ENCODE measurements around the gene ADRB1.

Gene ADRB1

DNA sequence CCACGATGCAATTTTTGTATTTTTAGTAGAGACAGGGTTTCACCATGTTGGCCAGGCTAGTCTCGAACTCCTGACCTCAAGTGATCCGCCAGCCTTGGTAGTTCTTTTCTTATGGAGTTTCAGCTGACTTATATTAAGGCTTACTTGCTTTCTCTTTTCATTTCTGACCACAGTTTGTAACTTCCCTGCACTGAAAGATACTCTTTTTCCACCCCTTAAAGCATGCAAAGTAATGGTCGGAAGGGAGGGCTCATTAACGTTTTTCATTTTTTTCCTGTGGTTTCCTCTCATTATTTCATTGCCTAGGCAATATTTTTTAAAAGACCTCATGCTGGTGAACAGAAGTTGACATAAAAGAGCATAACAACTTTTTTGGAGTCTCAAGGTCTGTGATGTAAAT, 27.0 kb downstream of the ADRB1 start:
- peaks cover 18% of the 10 kb centered on the region for H3K4me1 Mint-ChIP-seq
- TF ChIP-seq, protein P1, sequence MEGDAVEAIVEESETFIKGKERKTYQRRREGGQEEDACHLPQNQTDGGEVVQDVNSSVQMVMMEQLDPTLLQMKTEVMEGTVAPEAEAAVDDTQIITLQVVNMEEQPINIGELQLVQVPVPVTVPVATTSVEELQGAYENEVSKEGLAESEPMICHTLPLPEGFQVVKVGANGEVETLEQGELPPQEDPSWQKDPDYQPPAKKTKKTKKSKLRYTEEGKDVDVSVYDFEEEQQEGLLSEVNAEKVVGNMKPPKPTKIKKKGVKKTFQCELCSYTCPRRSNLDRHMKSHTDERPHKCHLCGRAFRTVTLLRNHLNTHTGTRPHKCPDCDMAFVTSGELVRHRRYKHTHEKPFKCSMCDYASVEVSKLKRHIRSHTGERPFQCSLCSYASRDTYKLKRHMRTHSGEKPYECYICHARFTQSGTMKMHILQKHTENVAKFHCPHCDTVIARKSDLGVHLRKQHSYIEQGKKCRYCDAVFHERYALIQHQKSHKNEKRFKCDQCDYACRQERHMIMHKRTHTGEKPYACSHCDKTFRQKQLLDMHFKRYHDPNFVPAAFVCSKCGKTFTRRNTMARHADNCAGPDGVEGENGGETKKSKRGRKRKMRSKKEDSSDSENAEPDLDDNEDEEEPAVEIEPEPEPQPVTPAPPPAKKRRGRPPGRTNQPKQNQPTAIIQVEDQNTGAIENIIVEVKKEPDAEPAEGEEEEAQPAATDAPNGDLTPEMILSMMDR (IDR thresholded peaks at IDR 0.05; ENCODE audit: unreplicated experiment in 3 of 3): no peak
- H3K36me3 Mint-ChIP-seq (ENCODE audit: low read depth): no peaks in the 10 kb centered on the region
- peaks cover 16% of the 10 kb centered on the region for H3K27me3 Mint-ChIP-seq (ENCODE audit: low read depth)
- H3K9me3 Mint-ChIP-seq: no peaks in the 10 kb centered on the region
- H3K4me3 Mint-ChIP-seq: no peak overlapping the region
- no peak overlapping the region for H3K27ac Mint-ChIP-seq

DNA sequence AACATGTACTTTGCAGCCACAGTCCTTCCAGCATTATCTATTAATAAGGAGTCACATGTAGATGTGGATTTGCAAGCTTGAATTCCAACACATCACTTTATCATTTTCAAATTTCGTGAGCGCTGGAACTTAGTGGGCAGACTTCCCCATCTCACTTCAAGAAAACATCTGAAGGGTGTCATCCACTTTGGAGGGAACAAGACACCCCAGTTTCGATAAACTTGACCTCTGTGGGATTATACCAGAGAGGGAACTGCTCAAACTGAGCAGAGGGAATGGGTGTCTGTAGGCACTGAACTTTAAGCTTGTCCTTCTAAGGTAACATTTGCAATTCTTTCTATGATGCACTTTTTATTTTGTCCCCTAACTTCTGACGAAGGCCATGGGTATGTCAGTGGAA, 27.5 kb downstream of the ADRB1 start:
- no peaks in the 10 kb centered on the region for H3K9me3 Mint-ChIP-seq
- H3K27ac Mint-ChIP-seq: no peak overlapping the region
- H3K36me3 Mint-ChIP-seq (ENCODE audit: low read depth): no peaks in the 10 kb centered on the region

DNA sequence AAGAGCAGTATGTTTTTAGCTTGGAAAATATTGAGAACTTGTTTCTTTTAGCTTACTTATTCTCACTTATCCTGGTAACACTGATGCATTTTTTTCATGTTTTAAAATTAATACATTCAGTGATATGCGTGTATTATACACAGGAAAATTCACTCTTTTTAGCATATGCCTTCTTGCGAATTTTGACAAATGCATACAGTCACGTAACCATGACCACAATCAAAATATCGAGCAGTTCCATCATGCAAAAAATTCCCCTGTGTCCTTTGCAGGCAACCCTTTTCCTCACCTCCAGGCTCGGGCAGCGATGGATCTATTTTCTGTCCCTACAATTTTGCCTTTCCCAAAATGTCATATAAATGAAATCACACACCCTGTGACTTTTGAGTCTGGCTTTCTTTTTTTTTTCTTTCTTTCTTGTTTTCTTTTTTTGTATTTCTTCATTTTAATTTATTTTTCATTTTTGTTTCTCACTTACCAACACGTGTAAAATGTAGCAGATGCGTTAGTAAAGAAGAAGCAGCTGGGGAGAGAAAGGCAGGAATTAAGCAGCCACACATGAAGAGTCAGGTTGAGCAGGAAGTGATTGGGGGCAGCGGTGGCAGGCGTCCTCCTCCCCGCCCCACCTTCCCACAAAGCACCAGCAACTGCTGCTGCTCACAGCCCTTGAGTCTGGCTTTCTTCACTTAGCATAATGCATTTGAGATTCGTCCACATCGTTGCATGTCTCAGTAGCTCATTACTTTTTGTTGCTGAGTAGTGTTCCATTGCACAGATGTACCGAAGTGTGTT, 29.9 kb downstream of the ADRB1 start:
- TF ChIP-seq, protein P1 (IDR thresholded peaks at IDR 0.05; ENCODE audit: unreplicated experiment in 3 of 3): no peak
- Mint-ChIP-seq H3K9me3 (no peaks in the 10 kb centered on the region), H3K27me3 (ENCODE audit: low read depth) (peaks cover 12% of the 10 kb centered on the region), H3K36me3 (ENCODE audit: low read depth) (no peaks in the 10 kb centered on the region), H3K27ac (no peak overlapping the region), H3K4me1 (no peaks in the 10 kb centered on the region), H3K4me3 (no peak overlapping the region)

More for the DNA sequence above, 27.5 kb downstream of the ADRB1 start:
- peaks cover 17% of the 10 kb centered on the region for H3K4me1 Mint-ChIP-seq
- TF ChIP-seq, protein P1 (IDR thresholded peaks at IDR 0.05; ENCODE audit: unreplicated experiment in 3 of 3): no peak
- H3K4me3 Mint-ChIP-seq: no peak overlapping the region
- H3K27me3 Mint-ChIP-seq (ENCODE audit: low read depth): peaks cover 16% of the 10 kb centered on the region

DNA sequence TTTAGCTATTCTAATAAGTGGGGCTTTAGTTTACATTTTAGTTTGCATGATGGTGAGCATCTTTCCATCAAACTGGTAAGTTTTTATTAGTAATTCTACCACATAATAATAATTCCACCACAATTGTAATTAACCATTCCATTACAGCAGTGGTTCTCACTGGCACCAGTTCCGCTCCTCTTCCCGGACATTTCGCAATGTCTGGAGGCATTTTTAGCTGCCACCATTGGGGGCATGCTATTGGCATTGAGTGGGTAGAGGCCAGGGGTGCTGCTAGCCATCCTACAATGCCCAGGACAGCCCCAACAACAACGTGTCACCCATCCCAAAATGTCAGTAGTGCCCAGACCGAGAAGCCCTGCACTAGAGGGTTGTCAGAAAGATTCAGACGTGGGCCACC, 31.4 kb downstream of the ADRB1 start:
- Mint-ChIP-seq H3K4me1 (no peaks in the 10 kb centered on the region), H3K9me3 (no peaks in the 10 kb centered on the region)

DNA sequence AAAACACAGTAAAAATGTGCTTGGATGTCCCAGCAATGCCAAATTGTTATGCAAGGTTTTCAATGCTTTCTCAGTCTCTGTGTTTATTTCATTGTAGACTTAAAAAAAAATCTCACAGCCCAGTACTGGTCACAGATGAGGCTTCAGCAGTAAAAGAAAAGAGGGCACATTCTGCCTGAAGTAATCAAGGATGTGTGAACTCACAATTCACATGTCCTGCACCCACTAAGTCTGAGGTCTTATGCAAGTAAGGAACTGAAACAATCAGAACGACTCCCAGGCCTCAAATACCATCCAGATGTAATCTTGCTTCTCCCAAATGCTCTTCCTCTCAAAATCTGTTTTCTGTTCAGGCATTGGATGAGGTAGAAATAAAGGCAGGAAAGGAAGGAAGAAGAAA, 33.7 kb downstream of the ADRB1 start:
- Mint-ChIP-seq H3K27me3 (ENCODE audit: low read depth) (peaks cover 5% of the 10 kb centered on the region), H3K27ac (no peak overlapping the region), H3K36me3 (ENCODE audit: low read depth) (no peaks in the 10 kb centered on the region), H3K9me3 (no peaks in the 10 kb centered on the region), H3K4me1 (no peaks in the 10 kb centered on the region), H3K4me3 (no peak overlapping the region)
- TF ChIP-seq, protein P1 (IDR thresholded peaks at IDR 0.05; ENCODE audit: unreplicated experiment in 3 of 3): no peak

More for the DNA sequence above, 31.4 kb downstream of the ADRB1 start:
- no peak overlapping the region for H3K27ac Mint-ChIP-seq
- TF ChIP-seq, protein P1 (IDR thresholded peaks at IDR 0.05; ENCODE audit: unreplicated experiment in 3 of 3): no peak
- no peaks in the 10 kb centered on the region for H3K36me3 Mint-ChIP-seq (ENCODE audit: low read depth)
- H3K27me3 Mint-ChIP-seq (ENCODE audit: low read depth): peaks cover 12% of the 10 kb centered on the region
- no peak overlapping the region for H3K4me3 Mint-ChIP-seq

DNA sequence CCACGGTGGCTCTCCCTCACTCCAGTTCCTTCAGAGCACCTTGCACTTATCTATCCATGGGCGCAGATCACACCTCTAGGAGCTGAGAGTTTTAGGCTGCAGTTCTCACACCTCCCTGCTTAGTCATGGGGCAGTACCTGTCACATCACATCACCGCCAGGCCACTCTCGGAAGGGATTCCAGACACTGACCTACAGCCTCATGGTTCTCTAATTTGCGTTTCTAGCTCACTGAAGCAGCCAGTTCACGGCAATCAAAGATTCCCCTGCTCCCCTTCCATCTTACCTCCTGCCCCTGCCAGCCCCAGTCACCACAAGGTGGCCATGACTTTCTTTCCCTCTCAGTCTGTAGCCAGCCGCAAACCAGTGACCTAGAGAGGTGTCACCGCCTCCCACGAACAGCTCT, 34.2 kb downstream of the ADRB1 start:
- H3K4me1 Mint-ChIP-seq: no peaks in the 10 kb centered on the region
- no peak overlapping the region for H3K4me3 Mint-ChIP-seq
- H3K9me3 Mint-ChIP-seq: no peaks in the 10 kb centered on the region
- H3K27ac Mint-ChIP-seq: no peak overlapping the region
- H3K27me3 Mint-ChIP-seq (ENCODE audit: low read depth): peaks cover 6% of the 10 kb centered on the region
- no peaks in the 10 kb centered on the region for H3K36me3 Mint-ChIP-seq (ENCODE audit: low read depth)
- TF ChIP-seq, protein P1 (IDR thresholded peaks at IDR 0.05; ENCODE audit: unreplicated experiment in 3 of 3): no peak
